Measurements from ENCODE around the gene PKD1L1.

- TF ChIP-seq EP300 (IDR thresholded peaks at IDR 0.05) (no peak), CTCF (IDR thresholded peaks at IDR 0.05) (no peak), POLR2AphosphoS5 (IDR thresholded peaks at IDR 0.05) (no peak), POLR2A (IDR thresholded peaks at IDR 0.05) (no peak)
Observed at GRCh38 chr7:47991270-47991669, 43.0 kb upstream of the PKD1L1 start.

Measured in gastroesophageal sphincter (tissue), 3 donors.